H1 (cell line): ENCODE measurements around the gene NOTCH2.

Experiments used
- EP300 ChIP-seq, 2 experiments: IDR thresholded peaks; 1 replicate in 1 of 2; 2 replicates in 1 of 2; pipeline ENCODE4 v1.6.1; 2011 to 2012; ENCODE audit warnings: low read depth in 2 of 2, low read length in 2 of 2, mild to moderate bottlenecking in 2 of 2, borderline replicate concordance in 1 of 2, inconsistent platforms in 1 of 2, moderate library complexity in 1 of 2
- POLR2A ChIP-seq, 2 experiments: IDR thresholded peaks; 1 replicate in 1 of 2; 2 replicates in 1 of 2; pipeline ENCODE4 v1.6.1; 2011; ENCODE audit warnings: low read depth in 2 of 2, low read length in 2 of 2, mild to moderate bottlenecking in 2 of 2; ENCODE audit errors: control extremely low read depth in 1 of 2
- RAD21 ChIP-seq, 2 experiments: IDR thresholded peaks in 1 of 2; conservative IDR thresholded peaks in 1 of 2; 2 replicates each; pipeline ENCODE4 v1.6.1; 2011; ENCODE audit warnings: low read depth in 2 of 2, low read length in 2 of 2, improper control_type of control experiment in 1 of 2, inconsistent platforms in 1 of 2, mild to moderate bottlenecking in 1 of 2, moderate library complexity in 1 of 2
- RFX5 ChIP-seq: IDR thresholded peaks from 2 replicates; pipeline ENCODE4 v1.6.1; 2011; ENCODE audit warnings: low read depth, low read length, improper control_type of control experiment, borderline replicate concordance
- SRF ChIP-seq: IDR thresholded peaks from 2 replicates; pipeline ENCODE4 v1.6.1; 2011; ENCODE audit warnings: mild to moderate bottlenecking, low read depth, low read length, moderate library complexity
- TCF12 ChIP-seq: IDR thresholded peaks from 2 replicates; pipeline ENCODE4 v1.6.1; 2011; ENCODE audit warnings: low read depth, mild to moderate bottlenecking, low read length
- TF ChIP-seq, protein P1 (sequence below), 3 experiments: IDR thresholded peaks; 1 replicate in 2 of 3; 2 replicates in 1 of 3; pipeline versions ENCODE4 v1.5.1 to v1.6.1; 2011; ENCODE audit warnings: low read length in 3 of 3, mild to moderate bottlenecking in 3 of 3, inconsistent platforms in 2 of 3, low read depth in 1 of 3, moderate library complexity in 1 of 3; ENCODE audit not compliant: insufficient read depth in 1 of 3; ENCODE audit errors: control extremely low read depth in 1 of 3

DNA sequence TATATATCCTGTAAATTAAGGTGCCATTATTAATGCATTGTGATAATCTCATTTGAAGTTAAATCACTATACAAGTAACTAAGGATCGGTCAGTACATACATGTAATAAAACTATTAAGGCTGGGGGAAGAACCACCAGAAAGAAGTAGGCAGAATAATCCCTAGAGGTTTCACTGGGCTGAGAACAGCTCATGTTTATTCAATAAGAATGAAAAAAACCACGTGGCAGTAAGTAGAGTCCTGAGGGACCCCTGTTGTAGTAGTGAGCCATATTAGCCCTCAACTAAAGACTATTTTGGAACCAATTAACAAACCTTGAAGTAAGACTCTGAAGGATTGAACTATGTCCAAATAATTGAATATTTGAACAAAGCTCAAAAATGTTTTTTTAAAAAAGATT is 126.2 kb downstream of the NOTCH2 start:
- TF ChIP-seq, protein P1, sequence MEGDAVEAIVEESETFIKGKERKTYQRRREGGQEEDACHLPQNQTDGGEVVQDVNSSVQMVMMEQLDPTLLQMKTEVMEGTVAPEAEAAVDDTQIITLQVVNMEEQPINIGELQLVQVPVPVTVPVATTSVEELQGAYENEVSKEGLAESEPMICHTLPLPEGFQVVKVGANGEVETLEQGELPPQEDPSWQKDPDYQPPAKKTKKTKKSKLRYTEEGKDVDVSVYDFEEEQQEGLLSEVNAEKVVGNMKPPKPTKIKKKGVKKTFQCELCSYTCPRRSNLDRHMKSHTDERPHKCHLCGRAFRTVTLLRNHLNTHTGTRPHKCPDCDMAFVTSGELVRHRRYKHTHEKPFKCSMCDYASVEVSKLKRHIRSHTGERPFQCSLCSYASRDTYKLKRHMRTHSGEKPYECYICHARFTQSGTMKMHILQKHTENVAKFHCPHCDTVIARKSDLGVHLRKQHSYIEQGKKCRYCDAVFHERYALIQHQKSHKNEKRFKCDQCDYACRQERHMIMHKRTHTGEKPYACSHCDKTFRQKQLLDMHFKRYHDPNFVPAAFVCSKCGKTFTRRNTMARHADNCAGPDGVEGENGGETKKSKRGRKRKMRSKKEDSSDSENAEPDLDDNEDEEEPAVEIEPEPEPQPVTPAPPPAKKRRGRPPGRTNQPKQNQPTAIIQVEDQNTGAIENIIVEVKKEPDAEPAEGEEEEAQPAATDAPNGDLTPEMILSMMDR (IDR thresholded peaks at IDR 0.05; ENCODE audit: control extremely low read depth in 1 of 3, insufficient read depth in 1 of 3, low read depth in 1 of 3, low read length in 3 of 3), result no peak
- TF ChIP-seq TCF12, result no peak
- no peak for TF ChIP-seq RAD21 (IDR thresholded peaks at IDR 0.05 in 1 of 2, conservative IDR thresholded peaks at IDR 0.05 in 1 of 2; ENCODE audit: low read depth in 2 of 2, low read length in 2 of 2)
- no peak for TF ChIP-seq RFX5
- no peak for TF ChIP-seq POLR2A (IDR thresholded peaks at IDR 0.05; ENCODE audit: control extremely low read depth in 1 of 2, low read depth in 2 of 2, low read length in 2 of 2)
- TF ChIP-seq SRF, result no peak
- no peak for TF ChIP-seq EP300 (IDR thresholded peaks at IDR 0.05; ENCODE audit: borderline replicate concordance in 1 of 2, low read depth in 2 of 2, low read length in 2 of 2)
